ENCODE results near the gene MBD6.

GRCh38 chr12:57524814-57525614 is 2.4 kb downstream of the MBD6 start:
- TF ChIP-seq NFRKB (IDR thresholded peaks at IDR 0.05): no peak
- TF ChIP-seq FOXM1 (IDR thresholded peaks at IDR 0.05; ENCODE audit: borderline replicate concordance): no peak
- no peak for TF ChIP-seq PKNOX1 (IDR thresholded peaks at IDR 0.05)
- no peak for TF ChIP-seq SP1 (IDR thresholded peaks at IDR 0.05)
- TF ChIP-seq FOXA1 (IDR thresholded peaks at IDR 0.05): no peak
- no peak for TF ChIP-seq ELF4 (IDR thresholded peaks at IDR 0.05)
- TF ChIP-seq SUZ12 (IDR thresholded peaks at IDR 0.05): no peak
- TF ChIP-seq ZNF384 (IDR thresholded peaks at IDR 0.05): no peak
- no peak for TF ChIP-seq ARNT (IDR thresholded peaks at IDR 0.05)
- no peak for TF ChIP-seq FOXK2 (IDR thresholded peaks at IDR 0.05)
- no peak for TF ChIP-seq HDGF (IDR thresholded peaks at IDR 0.05; ENCODE audit: borderline replicate concordance)
- no peak for TF ChIP-seq BHLHE40 (IDR thresholded peaks at IDR 0.05; ENCODE audit: borderline replicate concordance)
- TF ChIP-seq TARDBP (IDR thresholded peaks at IDR 0.05): no peak

All from HEK293T (cell line).